Prostate gland (tissue), 2 donors: Measurements from ENCODE around the gene SCTR.

Experiments
- POLR2A ChIP-seq: fragments of 450-650 bp; IDR thresholded peaks from one replicate; pipeline ENCODE4 v1.6.1; 2016; ENCODE audit warnings: antibody characterized with exemption, mild to moderate bottlenecking
- TF ChIP-seq, protein P1 (sequence below), 4 experiments: fragments of 200-600 bp in 2 of 4; fragments of 450-650 bp in 2 of 4; sonication (generic) in 2 of 4; IDR thresholded peaks; 1 replicate in 3 of 4; 2 replicates in 1 of 4; pipeline ENCODE4 v1.5.1; 2016 to 2019; ENCODE audit warnings: antibody characterized with exemption in 4 of 4, mild to moderate bottlenecking in 2 of 4, moderate library complexity in 2 of 4

DNA sequence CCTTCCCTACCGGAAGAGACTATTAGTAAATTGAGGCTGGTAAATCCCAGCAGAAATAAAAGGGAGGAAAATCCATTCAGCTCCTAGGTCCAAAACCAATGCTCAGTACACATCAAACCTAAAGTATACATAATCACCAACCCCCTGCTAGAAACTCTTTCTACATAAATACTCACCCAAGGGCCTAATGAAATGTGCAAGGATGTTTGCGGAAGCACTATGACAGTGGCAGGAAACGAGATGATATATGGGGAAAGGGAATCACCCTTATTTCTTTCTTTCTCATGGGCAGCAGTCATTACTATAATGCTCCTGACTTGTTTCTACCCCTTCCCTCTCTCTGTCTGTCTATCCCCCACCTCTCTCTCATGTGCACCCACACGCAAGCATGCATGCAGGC, 1.3 kb upstream of the SCTR start:
- TF ChIP-seq, protein P1, sequence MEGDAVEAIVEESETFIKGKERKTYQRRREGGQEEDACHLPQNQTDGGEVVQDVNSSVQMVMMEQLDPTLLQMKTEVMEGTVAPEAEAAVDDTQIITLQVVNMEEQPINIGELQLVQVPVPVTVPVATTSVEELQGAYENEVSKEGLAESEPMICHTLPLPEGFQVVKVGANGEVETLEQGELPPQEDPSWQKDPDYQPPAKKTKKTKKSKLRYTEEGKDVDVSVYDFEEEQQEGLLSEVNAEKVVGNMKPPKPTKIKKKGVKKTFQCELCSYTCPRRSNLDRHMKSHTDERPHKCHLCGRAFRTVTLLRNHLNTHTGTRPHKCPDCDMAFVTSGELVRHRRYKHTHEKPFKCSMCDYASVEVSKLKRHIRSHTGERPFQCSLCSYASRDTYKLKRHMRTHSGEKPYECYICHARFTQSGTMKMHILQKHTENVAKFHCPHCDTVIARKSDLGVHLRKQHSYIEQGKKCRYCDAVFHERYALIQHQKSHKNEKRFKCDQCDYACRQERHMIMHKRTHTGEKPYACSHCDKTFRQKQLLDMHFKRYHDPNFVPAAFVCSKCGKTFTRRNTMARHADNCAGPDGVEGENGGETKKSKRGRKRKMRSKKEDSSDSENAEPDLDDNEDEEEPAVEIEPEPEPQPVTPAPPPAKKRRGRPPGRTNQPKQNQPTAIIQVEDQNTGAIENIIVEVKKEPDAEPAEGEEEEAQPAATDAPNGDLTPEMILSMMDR (IDR thresholded peaks at IDR 0.05) = no peak
- no peak for TF ChIP-seq POLR2A
